Measurements from ENCODE around the gene NEK6. TPM values are rescaled to one million over a fixed set of nuclear protein-coding genes. Genes with fewer than 3 reads are reported as not detected.

The NEK6 gene
- polyA plus RNA-seq, 1 experiment: 128 TPM

DNA sequence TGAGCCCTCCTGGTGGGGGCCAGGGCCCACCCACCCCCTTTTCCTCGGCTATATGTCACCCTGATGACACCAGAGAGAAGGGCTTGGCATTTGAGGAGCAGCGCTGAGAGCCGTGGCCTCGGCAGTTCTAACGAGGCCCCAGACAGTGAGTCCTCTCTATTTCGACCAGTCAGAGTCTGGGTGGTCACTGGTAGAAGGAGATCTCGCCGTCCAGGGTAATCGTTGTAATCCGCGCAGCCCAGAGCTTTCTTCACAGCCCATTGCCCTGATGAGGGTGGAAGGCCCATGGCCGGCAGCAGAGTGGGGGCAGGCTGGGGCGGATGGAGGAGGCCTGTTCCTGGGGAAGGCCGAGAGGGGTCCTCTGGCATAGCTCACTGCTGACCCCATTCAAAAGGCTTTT is 87.3 kb downstream of the NEK6 start:
- no peaks in the 10 kb centered on the region; the same call in 1 of the 2 replicates for H3K9me3 ChIP-seq (ENCODE audit: control insufficient read depth, insufficient read depth, low read length)
- H3K4me3 ChIP-seq (ENCODE audit: low read depth, low read length): no peak overlapping the region
- POLR2A ChIA-PET: no interaction called here
- DNase-seq (ENCODE audit: low read depth, low spot score): no peak
- H3K27me3 ChIP-seq (ENCODE audit: control insufficient read depth, insufficient read depth, low read length): no peaks in the 10 kb centered on the region
- CTCF ChIA-PET: interaction anchor here (1.0 kb wide), 1 partner anchor 38 kb away, joined by 4 read pairs; no protein-coding TSS in a partner anchor
- TF ChIP-seq, protein P1, sequence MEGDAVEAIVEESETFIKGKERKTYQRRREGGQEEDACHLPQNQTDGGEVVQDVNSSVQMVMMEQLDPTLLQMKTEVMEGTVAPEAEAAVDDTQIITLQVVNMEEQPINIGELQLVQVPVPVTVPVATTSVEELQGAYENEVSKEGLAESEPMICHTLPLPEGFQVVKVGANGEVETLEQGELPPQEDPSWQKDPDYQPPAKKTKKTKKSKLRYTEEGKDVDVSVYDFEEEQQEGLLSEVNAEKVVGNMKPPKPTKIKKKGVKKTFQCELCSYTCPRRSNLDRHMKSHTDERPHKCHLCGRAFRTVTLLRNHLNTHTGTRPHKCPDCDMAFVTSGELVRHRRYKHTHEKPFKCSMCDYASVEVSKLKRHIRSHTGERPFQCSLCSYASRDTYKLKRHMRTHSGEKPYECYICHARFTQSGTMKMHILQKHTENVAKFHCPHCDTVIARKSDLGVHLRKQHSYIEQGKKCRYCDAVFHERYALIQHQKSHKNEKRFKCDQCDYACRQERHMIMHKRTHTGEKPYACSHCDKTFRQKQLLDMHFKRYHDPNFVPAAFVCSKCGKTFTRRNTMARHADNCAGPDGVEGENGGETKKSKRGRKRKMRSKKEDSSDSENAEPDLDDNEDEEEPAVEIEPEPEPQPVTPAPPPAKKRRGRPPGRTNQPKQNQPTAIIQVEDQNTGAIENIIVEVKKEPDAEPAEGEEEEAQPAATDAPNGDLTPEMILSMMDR (IDR thresholded peaks at IDR 0.05; ENCODE audit: low read depth, low read length): no peak
- peak overlapping the region; percentile 21 for H3K27ac ChIP-seq (ENCODE audit: low read depth, low read length)

GRCh38 chr9:124345751-124346281 is 88.1 kb downstream of the NEK6 start:
- DNase-seq (ENCODE audit: low read depth, low spot score): no peak
- H3K9me3 ChIP-seq (ENCODE audit: control insufficient read depth, insufficient read depth, low read length): no peaks in the 10 kb centered on the region; the same call in 1 of the 2 replicates
- CTCF ChIA-PET: interaction anchor here (0.7 to 0.9 kb wide), 2 partner anchors 24 to 219 kb away, joined by 3 read pairs; no protein-coding TSS in a partner anchor
- H3K27me3 ChIP-seq (ENCODE audit: control insufficient read depth, insufficient read depth, low read length): no peaks in the 10 kb centered on the region
- H3K27ac ChIP-seq (ENCODE audit: low read depth, low read length): no peak overlapping the region
- TF ChIP-seq, protein P1 (IDR thresholded peaks at IDR 0.05; ENCODE audit: low read depth, low read length): no peak
- POLR2A ChIA-PET: no interaction called here
- no peak overlapping the region for H3K4me3 ChIP-seq (ENCODE audit: low read depth, low read length)

GRCh38 chr9:124346347-124347163 is 88.8 kb downstream of the NEK6 start:
- DNase-seq (ENCODE audit: low read depth, low spot score): no peak
- H3K27ac ChIP-seq (ENCODE audit: low read depth, low read length): no peak overlapping the region
- H3K27me3 ChIP-seq (ENCODE audit: control insufficient read depth, insufficient read depth, low read length): no peaks in the 10 kb centered on the region
- POLR2A ChIA-PET: interaction anchor here (0.5 kb wide), 1 partner anchor 415 kb away, joined by 3 read pairs; no protein-coding TSS in a partner anchor
- H3K4me3 ChIP-seq (ENCODE audit: low read depth, low read length): no peak overlapping the region
- no peaks in the 10 kb centered on the region; the same call in 1 of the 2 replicates for H3K9me3 ChIP-seq (ENCODE audit: control insufficient read depth, insufficient read depth, low read length)
- CTCF ChIA-PET: interaction anchor here (0.9 kb wide), 1 partner anchor 25 kb away, joined by 3 read pairs; no protein-coding TSS in a partner anchor
- TF ChIP-seq, protein P1 (IDR thresholded peaks at IDR 0.05; ENCODE audit: low read depth, low read length): no peak

- DNase-seq (ENCODE audit: low read depth, low spot score): no peak
- POLR2A ChIA-PET: no interaction called here
- CTCF ChIA-PET: no interaction called here
These were observed 89.6 kb downstream of the NEK6 start for GRCh38 chr9:124347206-124347967.

More at GRCh38 chr9:124347206-124347967, 89.6 kb downstream of the NEK6 start:
- Histone ChIP-seq H3K4me3 (ENCODE audit: low read depth, low read length) (no peak overlapping the region), H3K9me3 (ENCODE audit: control insufficient read depth, insufficient read depth, low read length) (no peaks in the 10 kb centered on the region; the same call in 1 of the 2 replicates), H3K27me3 (ENCODE audit: control insufficient read depth, insufficient read depth, low read length) (no peaks in the 10 kb centered on the region), H3K27ac (ENCODE audit: low read depth, low read length) (no peak overlapping the region)
- TF ChIP-seq, protein P1 (IDR thresholded peaks at IDR 0.05; ENCODE audit: low read depth, low read length): no peak

All from AG04450 (cell line).